Thoracic aorta (tissue), 2 donors: ENCODE data around the gene H6PD. TPM values are rescaled to one million over a fixed set of nuclear protein-coding genes. Genes with fewer than 3 reads are reported as not detected.

Source experiments
- ATAC-seq: fragments of 150-250 bp; one replicate; pipeline ENCODE4 v1.8.0; 2017; ENCODE audit warnings: low read depth; ENCODE audit not compliant: insufficient number of reproducible peaks, low FRiP score
- DNase-seq: peaks from one replicate; pipeline ENCODE4 v3.0.0-alpha.2; 2020; ENCODE audit warnings: low spot score
- H3K27ac ChIP-seq, 2 donors: fragments of 200-600 bp; sonication (generic); 1 replicate in 1 of 2; 2 replicates in 1 of 2; pipeline ENCODE4 v1.5.1; 2016; ENCODE audit warnings: mild to moderate bottlenecking in 2 of 2, moderate library complexity in 2 of 2
- H3K27me3 ChIP-seq: fragments of 200-600 bp; sonication (generic); replicated peaks from 2 replicates; pipeline ENCODE4 v1.6.0; 2016; ENCODE audit warnings: mild to moderate bottlenecking; ENCODE audit not compliant: insufficient read depth
- H3K36me3 ChIP-seq: fragments of 200-600 bp; sonication (generic); one replicate; pipeline ENCODE4 v1.5.1; 2016
- H3K4me1 ChIP-seq, 2 donors: fragments of 200-600 bp; sonication (generic); 1 replicate in 1 of 2; 2 replicates in 1 of 2; pipeline versions ENCODE4 v1.5.1 to v1.6.0; 2016; ENCODE audit warnings: low read depth in 2 of 2, mild to moderate bottlenecking in 1 of 2; ENCODE audit not compliant: control insufficient read depth in 1 of 2
- H3K4me3 ChIP-seq: fragments of 200-600 bp; sonication (generic); 2 replicates; pipeline ENCODE4 v1.5.1; 2016; ENCODE audit warnings: mild to moderate bottlenecking
- H3K9me3 ChIP-seq: fragments of 200-600 bp; sonication (generic); 2 replicates; pipeline ENCODE4 v1.5.1; 2016
- total RNA-seq, 2 donors: library from RNA; depleted of rRNA; stranded (reverse); fragments of >200 nt; gene quantifications; one replicate each; pipeline versions ENCODE4 v1.1.0 to v1.2.3, GENCODE V29; 2016
- TF ChIP-seq, protein P1 (sequence below): fragments of 200-600 bp; sonication (generic); IDR thresholded peaks from one replicate; pipeline ENCODE4 v1.5.1; 2019; ENCODE audit warnings: antibody characterized with exemption

The H6PD gene
- total RNA-seq, 2 donors from 2014 or later: 57.8 to 80.6 TPM

GRCh38 chr1:9230869-9231533 lies 3.6 kb upstream of the H6PD start:
- no peak for ATAC-seq
- H3K9me3 ChIP-seq: no peaks in the 10 kb centered on the region

GRCh38 chr1:9231648-9232332 lies 2.8 kb upstream of the H6PD start:
- ATAC-seq (no peak), DNase-seq (no peak)
- Histone ChIP-seq H3K27ac (peak overlapping the region; percentile 58 to 98), H3K36me3 (no peaks in the 10 kb centered on the region), H3K4me3 (no peak overlapping the region), H3K9me3 (no peaks in the 10 kb centered on the region), H3K27me3 (no peaks in the 10 kb centered on the region), H3K4me1 (peaks cover 19 to 37% of the 10 kb centered on the region in 2 donors)
- TF ChIP-seq, protein P1, sequence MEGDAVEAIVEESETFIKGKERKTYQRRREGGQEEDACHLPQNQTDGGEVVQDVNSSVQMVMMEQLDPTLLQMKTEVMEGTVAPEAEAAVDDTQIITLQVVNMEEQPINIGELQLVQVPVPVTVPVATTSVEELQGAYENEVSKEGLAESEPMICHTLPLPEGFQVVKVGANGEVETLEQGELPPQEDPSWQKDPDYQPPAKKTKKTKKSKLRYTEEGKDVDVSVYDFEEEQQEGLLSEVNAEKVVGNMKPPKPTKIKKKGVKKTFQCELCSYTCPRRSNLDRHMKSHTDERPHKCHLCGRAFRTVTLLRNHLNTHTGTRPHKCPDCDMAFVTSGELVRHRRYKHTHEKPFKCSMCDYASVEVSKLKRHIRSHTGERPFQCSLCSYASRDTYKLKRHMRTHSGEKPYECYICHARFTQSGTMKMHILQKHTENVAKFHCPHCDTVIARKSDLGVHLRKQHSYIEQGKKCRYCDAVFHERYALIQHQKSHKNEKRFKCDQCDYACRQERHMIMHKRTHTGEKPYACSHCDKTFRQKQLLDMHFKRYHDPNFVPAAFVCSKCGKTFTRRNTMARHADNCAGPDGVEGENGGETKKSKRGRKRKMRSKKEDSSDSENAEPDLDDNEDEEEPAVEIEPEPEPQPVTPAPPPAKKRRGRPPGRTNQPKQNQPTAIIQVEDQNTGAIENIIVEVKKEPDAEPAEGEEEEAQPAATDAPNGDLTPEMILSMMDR: no peak

More at GRCh38 chr1:9230869-9231533, 3.6 kb upstream of the H6PD start:
- no peak overlapping the region for H3K27ac ChIP-seq
- no peaks in the 10 kb centered on the region for H3K36me3 ChIP-seq
- TF ChIP-seq, protein P1: no peak
- peaks cover 18 to 29% of the 10 kb centered on the region in 2 donors for H3K4me1 ChIP-seq
- H3K4me3 ChIP-seq: no peak overlapping the region
- DNase-seq: no peak
- no peaks in the 10 kb centered on the region for H3K27me3 ChIP-seq

- Histone ChIP-seq H3K27me3 (no peaks in the 10 kb centered on the region), H3K27ac (peak overlapping the region; percentile 92 to 98), H3K36me3 (no peaks in the 10 kb centered on the region), H3K4me3 (no peak overlapping the region), H3K9me3 (no peaks in the 10 kb centered on the region), H3K4me1 (peaks cover 23 to 53% of the 10 kb centered on the region in 2 donors)
- peak; percentile 37 for ATAC-seq
- peak; percentile 81 for DNase-seq
- TF ChIP-seq, protein P1: no peak
These were observed 1.2 kb upstream of the H6PD start for GRCh38 chr1:9233241-9233941.

- DNase-seq (no peak), ATAC-seq (no peak)
- no peaks in the 10 kb centered on the region for H3K27me3 ChIP-seq
- TF ChIP-seq, protein P1: no peak
- peak overlapping the region; percentile 84 for H3K4me3 ChIP-seq
- H3K9me3 ChIP-seq: no peaks in the 10 kb centered on the region
- H3K27ac ChIP-seq: peak overlapping the region; percentile 92 to 98
- H3K4me1 ChIP-seq: peaks cover 28 to 58% of the 10 kb centered on the region in 2 donors
- no peaks in the 10 kb centered on the region for H3K36me3 ChIP-seq
These were observed 692 bp upstream of the H6PD start for GRCh38 chr1:9233942-9234222.

GRCh38 chr1:9235096-9235459 lies 504 bp downstream of the H6PD start:
- H3K4me1 ChIP-seq: peaks cover 40 to 70% of the 10 kb centered on the region in 2 donors
- DNase-seq (no peak), ATAC-seq (no peak)
- no peaks in the 10 kb centered on the region for H3K36me3 ChIP-seq
- no peaks in the 10 kb centered on the region for H3K9me3 ChIP-seq
- H3K27me3 ChIP-seq: no peaks in the 10 kb centered on the region
- peak overlapping the region; percentile 84 for H3K4me3 ChIP-seq
- TF ChIP-seq, protein P1: no peak
- H3K27ac ChIP-seq: peak overlapping the region; percentile 92 to 94
